B cell (primary cell): ENCODE results near the gene SERBP1.

Experiments
- CTCF ChIP-seq: fragments of 200-600 bp; IDR thresholded peaks from one replicate; pipeline ENCODE4 v1.8.0; 2022; ENCODE audit warnings: antibody characterized with exemption, mild to moderate bottlenecking
- EZH2 ChIP-seq: IDR thresholded peaks from 2 replicates; pipeline ENCODE4 v1.6.1; 2012; ENCODE audit warnings: borderline replicate concordance, low read depth, mild to moderate bottlenecking, moderate library complexity, low read length; ENCODE audit not compliant: insufficient read depth, poor library complexity, severe bottlenecking

DNA sequence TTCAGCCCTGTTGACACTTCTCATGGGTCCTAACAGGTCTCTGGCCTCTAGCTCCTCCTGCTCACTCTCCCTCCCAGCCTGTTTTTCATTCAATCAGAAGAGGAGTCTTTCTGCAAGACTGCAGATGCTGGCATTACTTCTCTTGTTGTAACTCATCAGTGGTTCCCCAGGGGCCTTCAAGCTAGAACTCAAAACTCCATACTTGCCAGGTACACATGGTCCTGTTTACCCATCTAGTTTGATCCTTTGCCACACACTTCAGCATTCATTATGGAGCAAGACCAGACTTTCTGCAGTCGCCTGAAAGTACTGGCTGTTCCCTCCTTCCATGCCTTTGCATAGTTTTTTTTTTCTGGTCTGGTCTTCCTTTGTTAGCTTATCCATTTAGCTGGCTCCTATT lies 47.9 kb downstream of the SERBP1 start:
- TF ChIP-seq EZH2, result no peak
- TF ChIP-seq CTCF, result no peak
